DND-41 (cell line): ENCODE data around the gene NBAS.

Experiments
- EZH2 ChIP-seq: IDR thresholded peaks from 3 replicates; pipeline ENCODE4 v1.6.1; 2012; ENCODE audit warnings: borderline replicate concordance, low read depth, mild to moderate bottlenecking, moderate library complexity, low read length, inconsistent platforms; ENCODE audit not compliant: severe bottlenecking
- TF ChIP-seq, protein P1 (sequence below): IDR thresholded peaks from 2 replicates; pipeline ENCODE4 v1.5.1; 2012; ENCODE audit warnings: borderline replicate concordance, low read length, moderate library complexity, mild to moderate bottlenecking; ENCODE audit not compliant: poor library complexity, severe bottlenecking; ENCODE audit errors: extremely low read depth

DNA sequence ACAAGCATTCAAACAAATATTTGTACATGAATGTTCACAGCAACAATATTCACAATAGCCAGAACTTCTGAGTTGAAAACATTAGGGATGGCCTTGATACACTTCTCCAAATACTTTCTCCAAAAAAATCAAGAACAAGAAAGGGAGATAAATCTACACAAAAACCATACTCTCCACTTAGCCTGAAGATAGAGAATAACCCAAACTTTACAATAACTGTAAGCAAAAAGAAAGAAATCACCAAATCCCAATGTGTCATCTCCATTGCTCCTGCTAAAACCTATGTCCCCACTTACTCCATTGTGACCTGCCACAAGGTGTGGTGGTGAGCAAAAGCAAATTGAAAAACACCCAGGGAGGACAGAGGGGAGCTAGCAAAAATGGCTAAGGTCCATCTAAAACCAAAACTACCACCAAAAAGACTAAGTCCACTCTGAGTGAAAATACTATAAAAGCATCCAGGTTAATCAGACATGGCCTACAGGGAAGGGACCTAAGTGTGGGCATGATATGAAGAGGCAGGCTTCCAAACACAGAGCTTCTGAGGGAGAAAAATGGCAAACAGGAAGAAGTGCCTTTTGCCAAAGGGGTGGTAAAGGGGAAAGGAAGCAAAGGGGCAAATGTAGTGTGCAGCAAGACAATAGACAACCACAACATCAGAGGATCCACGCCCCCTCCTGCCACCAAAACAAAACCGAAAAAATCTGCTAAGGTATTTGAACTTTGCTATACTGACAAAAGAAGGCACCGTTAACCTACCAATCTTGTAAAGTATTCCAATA is 56.1 kb downstream of the NBAS start:
- TF ChIP-seq, protein P1, sequence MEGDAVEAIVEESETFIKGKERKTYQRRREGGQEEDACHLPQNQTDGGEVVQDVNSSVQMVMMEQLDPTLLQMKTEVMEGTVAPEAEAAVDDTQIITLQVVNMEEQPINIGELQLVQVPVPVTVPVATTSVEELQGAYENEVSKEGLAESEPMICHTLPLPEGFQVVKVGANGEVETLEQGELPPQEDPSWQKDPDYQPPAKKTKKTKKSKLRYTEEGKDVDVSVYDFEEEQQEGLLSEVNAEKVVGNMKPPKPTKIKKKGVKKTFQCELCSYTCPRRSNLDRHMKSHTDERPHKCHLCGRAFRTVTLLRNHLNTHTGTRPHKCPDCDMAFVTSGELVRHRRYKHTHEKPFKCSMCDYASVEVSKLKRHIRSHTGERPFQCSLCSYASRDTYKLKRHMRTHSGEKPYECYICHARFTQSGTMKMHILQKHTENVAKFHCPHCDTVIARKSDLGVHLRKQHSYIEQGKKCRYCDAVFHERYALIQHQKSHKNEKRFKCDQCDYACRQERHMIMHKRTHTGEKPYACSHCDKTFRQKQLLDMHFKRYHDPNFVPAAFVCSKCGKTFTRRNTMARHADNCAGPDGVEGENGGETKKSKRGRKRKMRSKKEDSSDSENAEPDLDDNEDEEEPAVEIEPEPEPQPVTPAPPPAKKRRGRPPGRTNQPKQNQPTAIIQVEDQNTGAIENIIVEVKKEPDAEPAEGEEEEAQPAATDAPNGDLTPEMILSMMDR: no peak
- TF ChIP-seq EZH2: no peak
